Neural progenitor cell (in vitro differentiated cells): Measurements from ENCODE around the gene TLR9. TPM values are rescaled to one million over a fixed set of nuclear protein-coding genes. Genes with fewer than 3 reads are reported as not detected.

Experiments
- DNase-seq: peaks from one replicate; pipeline ENCODE4 v3.0.0-alpha.2; 2016; ENCODE audit warnings: low spot score
- H2AFZ ChIP-seq: fragments of 200-600 bp; sonication (generic); replicated peaks from 2 replicates; pipeline ENCODE4 v1.6.1; 2016; ENCODE audit warnings: antibody characterized with exemption
- H3F3A ChIP-seq: fragments of 200-600 bp; sonication (generic); 2 replicates; pipeline ENCODE4 v1.6.1; 2016; ENCODE audit warnings: antibody characterized with exemption, low read depth
- H3K27ac ChIP-seq: fragments of 200-600 bp; sonication (generic); 2 replicates; pipeline ENCODE4 v1.5.1; 2016; ENCODE audit warnings: mild to moderate bottlenecking
- H3K27me3 ChIP-seq: fragments of 200-600 bp; sonication (generic); 2 replicates; pipeline ENCODE4 v1.6.1; 2016; ENCODE audit warnings: mild to moderate bottlenecking, moderate library complexity
- H3K36me3 ChIP-seq: fragments of 200-600 bp; sonication (generic); 2 replicates; pipeline ENCODE4 v1.5.1; 2016
- H3K4me1 ChIP-seq: fragments of 200-600 bp; sonication (generic); 2 replicates; pipeline ENCODE4 v1.6.1; 2016; ENCODE audit warnings: mixed run types
- H3K4me2 ChIP-seq: fragments of 200-600 bp; sonication (generic); 2 replicates; pipeline ENCODE4 v1.6.1; 2016
- H3K4me3 ChIP-seq: fragments of 200-600 bp; sonication (generic); 2 replicates; pipeline ENCODE4 v1.5.1; 2016
- H3K79me2 ChIP-seq: fragments of 200-600 bp; sonication (generic); 2 replicates; pipeline ENCODE4 v1.6.1; 2016; ENCODE audit warnings: low read depth
- H3K9ac ChIP-seq: fragments of 200-600 bp; sonication (generic); 2 replicates; pipeline ENCODE4 v1.6.1; 2016
- H3K9me3 ChIP-seq: fragments of 200-600 bp; sonication (generic); 2 replicates; pipeline ENCODE4 v1.5.1; 2016; ENCODE audit warnings: low read depth
- H4K20me1 ChIP-seq: fragments of 200-600 bp; sonication (generic); 2 replicates; pipeline ENCODE4 v1.6.1; 2016; ENCODE audit warnings: low read depth
- H3K27ac Mint-ChIP-seq: 3 replicates; pipeline ENCODE4 v1.8.0; 2021; ENCODE audit warnings: mixed read lengths
- H3K27me3 Mint-ChIP-seq: 2 replicates; pipeline ENCODE4 v1.8.0; 2022; ENCODE audit warnings: low read depth, mild to moderate bottlenecking, inconsistent platforms, moderate library complexity, mixed read lengths; ENCODE audit not compliant: insufficient read depth
- H3K36me3 Mint-ChIP-seq: 3 replicates; pipeline ENCODE4 v1.8.0; 2021; ENCODE audit warnings: mixed read lengths
- H3K4me1 Mint-ChIP-seq: 3 replicates; pipeline ENCODE4 v1.8.0; 2021; ENCODE audit warnings: mixed read lengths
- H3K4me3 Mint-ChIP-seq: 3 replicates; pipeline ENCODE4 v1.8.0; 2021; ENCODE audit warnings: mild to moderate bottlenecking, moderate library complexity, mixed read lengths
- H3K9me3 Mint-ChIP-seq: 3 replicates; pipeline ENCODE4 v1.8.0; 2020; ENCODE audit warnings: mixed read lengths
- CTCF ChIP-seq: fragments of 200-600 bp; sonication (generic); IDR thresholded peaks from 2 replicates; pipeline ENCODE4 v1.5.1; 2017; ENCODE audit warnings: antibody characterized with exemption, mild to moderate bottlenecking
- EZH2 ChIP-seq: fragments of 200-600 bp; sonication (generic); IDR thresholded peaks from 2 replicates; pipeline ENCODE4 v1.6.1; 2017; ENCODE audit warnings: antibody characterized with exemption, mild to moderate bottlenecking, moderate library complexity
- EZH2phosphoT487 ChIP-seq: fragments of 200-600 bp; sonication (generic); IDR thresholded peaks from 2 replicates; pipeline ENCODE4 v1.6.1; 2017; ENCODE audit warnings: antibody characterized with exemption
- total RNA-seq: library from RNA; depleted of rRNA; stranded (reverse); fragments of >200 nt; gene quantifications from 2 replicates; pipeline ENCODE4 v1.2.3, GENCODE V29; 2015; ENCODE audit warnings: low replicate concordance

The TLR9 gene
- total RNA-seq, 1 donor from 2014 or later: not detected

- H3K27me3 ChIP-seq: no peaks in the 10 kb centered on the region
- Mint-ChIP-seq H3K36me3 (peaks cover under 1% of the 10 kb centered on the region), H3K9me3 (no peaks in the 10 kb centered on the region), H3K27ac (no peak overlapping the region), H3K27me3 (peaks cover 2% of the 10 kb centered on the region), H3K4me1 (peaks cover 2% of the 10 kb centered on the region), H3K4me3 (no peak overlapping the region)
- no peak for TF ChIP-seq EZH2
- TF ChIP-seq EZH2phosphoT487: no peak
- no peak for TF ChIP-seq CTCF
- H3K9ac ChIP-seq: no peak overlapping the region
- no peak for DNase-seq
- H3K4me1 ChIP-seq: peaks cover 3% of the 10 kb centered on the region
- no peak overlapping the region for H2AFZ ChIP-seq
- H3K4me3 ChIP-seq: no peak overlapping the region
- no peaks in the 10 kb centered on the region for H3F3A ChIP-seq
- no peaks in the 10 kb centered on the region for H3K79me2 ChIP-seq
- H4K20me1 ChIP-seq: no peaks in the 10 kb centered on the region
- no peaks in the 10 kb centered on the region for H3K9me3 ChIP-seq
- no peaks in the 10 kb centered on the region for H3K36me3 ChIP-seq
- H3K27ac ChIP-seq: no peak overlapping the region
- H3K4me2 ChIP-seq: no peak overlapping the region
Observed at GRCh38 chr3:52221563-52222318, 3.7 kb downstream of the TLR9 start.

- no peaks in the 10 kb centered on the region for H3F3A ChIP-seq
- H4K20me1 ChIP-seq: no peaks in the 10 kb centered on the region
- no peak for TF ChIP-seq CTCF
- no peak for TF ChIP-seq EZH2phosphoT487
- TF ChIP-seq EZH2: no peak
- no peak overlapping the region for H2AFZ ChIP-seq
- no peak overlapping the region for H3K9ac ChIP-seq
- no peak overlapping the region for H3K4me2 ChIP-seq
- Mint-ChIP-seq H3K27me3 (peaks cover 2% of the 10 kb centered on the region), H3K4me3 (no peak overlapping the region), H3K4me1 (peaks cover 2% of the 10 kb centered on the region), H3K9me3 (no peaks in the 10 kb centered on the region), H3K27ac (no peak overlapping the region), H3K36me3 (peaks cover 4% of the 10 kb centered on the region)
- no peaks in the 10 kb centered on the region for H3K9me3 ChIP-seq
- no peaks in the 10 kb centered on the region for H3K36me3 ChIP-seq
- DNase-seq: no peak
- peaks cover 3% of the 10 kb centered on the region for H3K4me1 ChIP-seq
- H3K27me3 ChIP-seq: no peaks in the 10 kb centered on the region
- no peak overlapping the region for H3K4me3 ChIP-seq
- no peaks in the 10 kb centered on the region for H3K79me2 ChIP-seq
- H3K27ac ChIP-seq: no peak overlapping the region
Observed at GRCh38 chr3:52221141-52221562, 4.3 kb downstream of the TLR9 start.

- Histone ChIP-seq H3F3A (no peaks in the 10 kb centered on the region), H4K20me1 (no peaks in the 10 kb centered on the region), H2AFZ (peak overlapping the region; percentile 90), H3K36me3 (no peaks in the 10 kb centered on the region), H3K9ac (no peak overlapping the region), H3K4me3 (no peak overlapping the region), H3K9me3 (no peaks in the 10 kb centered on the region), H3K4me2 (no peak overlapping the region), H3K79me2 (no peaks in the 10 kb centered on the region), H3K27me3 (no peaks in the 10 kb centered on the region), H3K27ac (no peak overlapping the region), H3K4me1 (peaks cover 3% of the 10 kb centered on the region)
- DNase-seq: peak; percentile 89
- H3K9me3 Mint-ChIP-seq: no peaks in the 10 kb centered on the region
- no peak for TF ChIP-seq EZH2
- TF ChIP-seq EZH2phosphoT487: no peak
- peak; percentile 93 for TF ChIP-seq CTCF
- no peak overlapping the region for H3K4me3 Mint-ChIP-seq
- peaks cover 2% of the 10 kb centered on the region for H3K27me3 Mint-ChIP-seq
- H3K4me1 Mint-ChIP-seq: peaks cover 2% of the 10 kb centered on the region
- peaks cover 6% of the 10 kb centered on the region for H3K36me3 Mint-ChIP-seq
- H3K27ac Mint-ChIP-seq: peak overlapping the region; percentile 50
Observed at GRCh38 chr3:52220380-52221026, 4.9 kb downstream of the TLR9 start.
